C4-2B (cell line): ENCODE data around the gene CABP7.

ENCODE experiments used
- H3K27ac ChIP-seq: fragments of 450-650 bp; 2 replicates; pipeline ENCODE4 v1.5.1; 2017
- CTCF ChIP-seq: fragments of 450-650 bp; conservative IDR thresholded peaks from 2 replicates; pipeline ENCODE4 v1.5.1; 2017; ENCODE audit warnings: mild to moderate bottlenecking
- ZFX ChIP-seq: fragments of 450-650 bp; IDR thresholded peaks from 2 replicates; pipeline ENCODE4 v1.6.1; 2017

Gene CABP7

DNA sequence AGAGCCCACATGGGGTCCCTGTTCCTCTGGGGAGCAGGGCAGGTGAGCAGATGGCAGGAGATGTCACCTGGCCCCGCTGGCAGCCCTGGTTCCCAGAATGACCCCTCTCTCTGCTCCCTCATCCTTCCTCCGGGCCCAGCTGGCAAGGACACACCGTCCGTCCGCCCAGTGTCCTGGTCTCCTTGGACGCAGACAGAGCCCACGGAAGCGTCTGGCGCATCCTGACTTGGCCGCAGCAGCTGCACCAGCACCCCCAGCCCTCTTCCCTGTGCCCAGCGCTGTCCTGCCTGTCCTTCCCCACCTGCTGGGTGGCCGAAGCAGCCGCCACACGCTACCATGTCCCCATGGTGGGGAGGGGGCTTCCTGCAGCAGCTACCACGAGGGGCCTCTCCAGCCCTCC lies 9.6 kb upstream of the CABP7 start:
- TF ChIP-seq CTCF (no peak), ZFX (no peak)
- no peak overlapping the region for H3K27ac ChIP-seq

DNA sequence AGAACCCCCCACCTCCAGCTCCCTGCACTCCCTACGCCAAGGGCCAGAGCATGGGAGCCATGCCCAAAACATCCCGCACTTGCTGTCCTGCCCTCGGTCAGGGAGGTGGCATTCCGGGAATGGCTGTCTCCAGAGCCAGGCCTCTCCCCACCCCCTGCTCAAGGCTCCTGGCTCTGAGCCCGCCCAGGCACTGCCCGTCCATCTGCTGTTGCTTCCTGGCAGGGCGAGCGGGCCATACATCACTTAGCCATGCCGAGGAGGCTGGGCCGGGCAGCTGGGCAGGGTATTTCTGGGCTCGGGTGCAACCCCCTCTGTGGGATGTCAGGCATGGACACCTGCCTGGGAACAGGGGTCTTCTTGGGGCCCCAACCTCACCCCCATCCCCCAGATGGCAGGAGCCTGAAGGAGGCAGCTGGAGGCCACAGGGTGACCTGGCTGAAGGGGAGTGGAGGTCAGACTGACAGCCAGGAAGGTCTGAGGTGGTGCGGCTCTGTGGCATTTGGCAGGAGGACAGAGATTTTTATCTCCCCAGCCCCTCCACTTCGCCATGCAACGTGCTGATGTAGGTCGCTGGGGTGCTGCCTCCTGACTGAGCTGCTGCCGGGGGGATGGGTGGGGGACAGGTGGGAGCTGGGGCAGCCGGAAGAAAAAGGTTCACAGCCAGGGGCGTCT lies 8.7 kb upstream of the CABP7 start:
- no peak for TF ChIP-seq ZFX
- no peak for TF ChIP-seq CTCF
- H3K27ac ChIP-seq: no peak overlapping the region

DNA sequence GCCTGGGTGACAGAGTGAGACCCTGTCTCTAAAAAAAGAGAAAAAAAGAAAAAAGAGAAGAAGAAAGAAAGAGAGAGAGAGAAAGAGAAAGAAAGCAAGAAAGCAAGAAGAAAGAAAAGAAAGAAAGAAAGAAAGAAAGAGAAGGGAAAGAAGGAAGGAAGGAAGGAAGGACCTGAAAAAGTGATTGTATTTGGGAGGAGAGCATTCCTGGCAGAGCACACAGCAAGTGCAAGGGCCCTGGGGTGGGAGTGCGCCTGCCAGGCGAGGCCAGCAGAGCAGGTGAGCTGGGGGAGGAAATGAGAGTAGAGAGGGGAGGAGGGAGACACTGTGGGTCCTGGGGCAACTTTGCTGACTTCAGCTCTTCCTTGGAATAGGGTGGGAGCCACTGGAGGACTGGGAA lies 7.7 kb upstream of the CABP7 start:
- H3K27ac ChIP-seq: no peak overlapping the region
- TF ChIP-seq CTCF (no peak), ZFX (no peak)

DNA sequence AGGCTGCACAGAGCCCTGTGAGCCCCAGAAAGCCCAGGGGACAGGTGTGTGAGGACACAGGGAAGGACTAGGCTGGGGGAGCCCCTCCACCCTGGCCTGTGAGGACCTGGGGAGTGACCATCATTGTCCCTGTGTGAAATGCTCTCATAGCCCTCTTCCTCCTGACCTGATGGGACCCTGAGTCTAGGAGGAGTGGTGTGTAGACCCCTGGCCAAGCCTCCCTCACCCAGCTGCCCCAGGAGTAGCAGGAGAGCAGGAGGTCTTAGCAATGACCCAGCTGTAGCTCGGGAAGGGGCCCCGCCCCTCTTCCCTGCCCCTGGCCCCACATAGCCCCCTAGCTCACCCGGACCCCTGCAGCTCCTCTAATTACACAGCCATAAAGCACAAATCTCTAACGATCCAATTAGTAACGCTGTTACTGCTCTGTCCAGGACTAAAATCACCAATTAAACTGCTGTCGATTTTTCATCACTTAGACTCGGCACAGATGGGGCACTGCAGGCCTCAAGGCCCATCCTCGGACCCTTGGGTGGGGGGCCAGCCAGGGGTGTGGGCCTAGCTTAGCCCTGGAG lies 6.6 kb upstream of the CABP7 start:
- H3K27ac ChIP-seq: no peak overlapping the region
- no peak for TF ChIP-seq CTCF
- no peak for TF ChIP-seq ZFX

DNA sequence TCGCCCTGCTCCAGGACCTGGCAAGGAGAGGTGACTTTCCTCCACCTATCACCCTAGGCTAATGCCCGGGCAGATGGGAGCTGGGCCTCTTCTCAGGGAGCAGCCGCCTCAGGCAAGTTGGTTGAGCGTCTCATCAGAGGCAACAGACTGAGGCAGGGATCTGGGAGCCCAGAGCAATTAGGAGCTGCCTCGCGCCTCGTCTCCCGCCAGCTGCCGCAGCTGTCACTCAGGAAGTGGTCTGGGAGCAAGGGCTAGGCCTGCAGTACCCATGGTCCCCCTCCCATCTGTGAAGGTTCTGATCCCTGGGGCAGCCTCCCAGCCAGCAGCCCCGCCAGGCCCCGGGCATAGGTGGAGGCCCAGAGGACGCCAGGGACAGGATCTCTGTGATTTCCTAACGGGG lies 4.6 kb upstream of the CABP7 start:
- H3K27ac ChIP-seq: no peak overlapping the region
- TF ChIP-seq ZFX: no peak
- no peak for TF ChIP-seq CTCF

DNA sequence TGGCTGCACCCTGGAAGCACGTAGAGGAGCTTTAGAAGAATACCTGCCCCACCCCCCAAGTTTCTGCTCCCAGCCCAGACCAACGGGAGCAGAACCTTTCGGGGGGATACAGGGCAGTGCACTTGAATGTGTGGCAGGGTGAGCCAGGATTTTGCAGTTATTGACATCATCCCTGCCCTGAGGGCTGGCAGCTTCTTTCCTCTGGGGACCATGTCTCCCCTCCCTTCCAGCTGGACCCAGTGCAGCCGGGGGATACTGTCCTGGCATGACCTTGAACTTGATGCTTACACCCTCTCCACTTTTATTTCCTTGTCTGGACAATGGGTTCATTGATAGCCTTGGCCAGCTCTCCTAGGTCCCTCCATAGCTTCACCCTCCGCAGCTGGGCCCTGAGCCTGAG lies 4.1 kb upstream of the CABP7 start:
- TF ChIP-seq CTCF: no peak
- no peak for TF ChIP-seq ZFX
- no peak overlapping the region for H3K27ac ChIP-seq

DNA sequence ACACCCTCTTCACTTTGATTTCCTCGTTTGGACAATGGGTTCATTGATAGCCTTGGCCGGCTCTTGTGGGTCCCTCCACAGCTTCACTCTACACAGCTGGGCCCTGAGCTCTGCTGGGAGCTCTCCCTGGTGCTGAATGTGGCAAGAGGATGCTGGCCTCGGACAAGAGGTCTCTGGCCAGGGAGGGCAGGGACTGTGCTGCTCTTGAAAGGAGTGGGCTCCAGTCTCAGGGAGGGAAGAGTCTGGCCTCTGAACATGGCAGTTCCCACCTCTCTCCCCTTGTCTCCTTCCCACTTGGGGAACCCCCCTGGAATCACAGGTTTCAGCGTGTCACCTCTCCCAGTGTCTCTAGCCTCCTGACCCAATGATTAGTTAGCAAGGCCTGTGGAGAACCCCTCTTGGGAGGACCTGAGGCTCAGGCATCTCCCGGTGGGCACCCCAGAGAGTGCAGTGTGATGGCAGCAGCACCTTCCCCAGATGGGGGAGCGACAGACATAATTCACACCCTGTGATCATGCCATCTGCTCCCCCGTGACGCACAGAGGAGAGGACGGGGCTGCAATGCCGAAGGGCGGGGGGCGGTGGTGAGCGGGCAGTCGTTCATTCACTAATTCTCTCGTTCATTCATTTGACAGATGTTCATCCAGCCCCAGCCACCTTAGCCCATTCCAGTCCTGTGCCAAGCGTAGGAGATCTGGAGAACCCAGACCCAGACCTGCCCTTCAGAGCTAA lies 2.8 kb upstream of the CABP7 start:
- TF ChIP-seq ZFX (no peak), CTCF (no peak)
- H3K27ac ChIP-seq: no peak overlapping the region
